ENCODE data around the gene PBOV1. TPM values are rescaled to one million over a fixed set of nuclear protein-coding genes. Genes with fewer than 3 reads are reported as not detected.

PBOV1 gene
- total RNA-seq, 1 experiment from 2014 or later: not detected

- no TSS peak for BruUV-seq (replicated peaks)
- intact Hi-C loops (cut with micrococcal nuclease): no loop called here
- Histone ChIP-seq H3K79me2 (ENCODE audit: insufficient read depth, low read length) (no peaks in the 10 kb centered on the region), H3K27me3 (ENCODE audit: insufficient read depth, low read length) (no peaks in the 10 kb centered on the region), H3K27ac (ENCODE audit: low read depth, low read length) (no peak overlapping the region), H3K4me2 (ENCODE audit: low read length) (no peak overlapping the region), H3K36me3 (ENCODE audit: control insufficient read depth in 1 of 2, insufficient read depth in 2 of 2, low read length in 2 of 2) (no peaks in the 10 kb centered on the region), H3K4me3 (replicated peaks in 1 of 2; ENCODE audit: low read depth in 1 of 2, low read length in 2 of 2) (no peak overlapping the region), H3K9ac (ENCODE audit: low read length) (no peak overlapping the region), H3K4me1 (ENCODE audit: control insufficient read depth in 1 of 2, insufficient read depth in 2 of 2, low read length in 2 of 2) (no peaks in the 10 kb centered on the region), H4K20me1 (ENCODE audit: insufficient read depth) (no peaks in the 10 kb centered on the region), H2AFZ (ENCODE audit: low read depth, low read length, poor library complexity, severe bottlenecking) (no peak overlapping the region), H3K9me2 (ENCODE audit: insufficient read depth) (no peaks in the 10 kb centered on the region), H3K9me3 (ENCODE audit: control insufficient read depth in 1 of 2, insufficient read depth in 1 of 2, low read depth in 1 of 2, low read length in 2 of 2) (no peaks in the 10 kb centered on the region)
- DNase-seq (ENCODE audit: low read depth, low spot score) (no peak), ATAC-seq (no peak)
- ChIA-PET POLR2A (no interaction called here), CTCF (no interaction called here), RAD21 (ENCODE audit: low non-redundant PET in 1 of 2, low total read pairs in 2 of 2, uncharacterized antibody in 2 of 2, unreplicated experiment in 2 of 2) (no interaction called here)
- TF ChIP-seq JUND (IDR thresholded peaks at IDR 0.05) (no peak), SRF (IDR thresholded peaks at IDR 0.05; ENCODE audit: low read depth) (no peak), CBX3 (IDR thresholded peaks at IDR 0.05; ENCODE audit: low read depth) (no peak), ZBTB33 (IDR thresholded peaks at IDR 0.05; ENCODE audit: extremely low read depth, insufficient replicate concordance, low read length) (no peak), EZH2phosphoT487 (IDR thresholded peaks at IDR 0.05; ENCODE audit: borderline replicate concordance) (no peak), ATF3 (IDR thresholded peaks at IDR 0.05) (no peak), TCF7L2 (IDR thresholded peaks at IDR 0.05; ENCODE audit: borderline replicate concordance, extremely low read depth, insufficient read depth, insufficient read length) (no peak), POLR2A (IDR thresholded peaks at IDR 0.05; ENCODE audit: borderline replicate concordance, extremely low read depth, insufficient read depth, insufficient read length) (no peak), ZNF274 (IDR thresholded peaks at IDR 0.05; ENCODE audit: low read depth, low read length) (no peak), EGR1 (IDR thresholded peaks at IDR 0.05; ENCODE audit: low read depth) (no peak)
- TF ChIP-seq, protein P1, sequence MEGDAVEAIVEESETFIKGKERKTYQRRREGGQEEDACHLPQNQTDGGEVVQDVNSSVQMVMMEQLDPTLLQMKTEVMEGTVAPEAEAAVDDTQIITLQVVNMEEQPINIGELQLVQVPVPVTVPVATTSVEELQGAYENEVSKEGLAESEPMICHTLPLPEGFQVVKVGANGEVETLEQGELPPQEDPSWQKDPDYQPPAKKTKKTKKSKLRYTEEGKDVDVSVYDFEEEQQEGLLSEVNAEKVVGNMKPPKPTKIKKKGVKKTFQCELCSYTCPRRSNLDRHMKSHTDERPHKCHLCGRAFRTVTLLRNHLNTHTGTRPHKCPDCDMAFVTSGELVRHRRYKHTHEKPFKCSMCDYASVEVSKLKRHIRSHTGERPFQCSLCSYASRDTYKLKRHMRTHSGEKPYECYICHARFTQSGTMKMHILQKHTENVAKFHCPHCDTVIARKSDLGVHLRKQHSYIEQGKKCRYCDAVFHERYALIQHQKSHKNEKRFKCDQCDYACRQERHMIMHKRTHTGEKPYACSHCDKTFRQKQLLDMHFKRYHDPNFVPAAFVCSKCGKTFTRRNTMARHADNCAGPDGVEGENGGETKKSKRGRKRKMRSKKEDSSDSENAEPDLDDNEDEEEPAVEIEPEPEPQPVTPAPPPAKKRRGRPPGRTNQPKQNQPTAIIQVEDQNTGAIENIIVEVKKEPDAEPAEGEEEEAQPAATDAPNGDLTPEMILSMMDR (IDR thresholded peaks at IDR 0.05 in 2 of 3, conservative IDR thresholded peaks at IDR 0.05 in 1 of 3; ENCODE audit: borderline replicate concordance in 1 of 3, insufficient read depth in 1 of 3, low read depth in 2 of 3, low read length in 2 of 3): no peak
Observed at GRCh38 chr6:138263963-138264362, 45.7 kb upstream of the PBOV1 start.
